HepG2 (cell line): ENCODE measurements around the gene PARD3. TPM values are rescaled to one million over a fixed set of nuclear protein-coding genes. Genes with fewer than 3 reads are reported as not detected.

Source experiments
- ATAC-seq: fragments of 200-7000 bp; cut with Tn5 transposase; 3 replicates; pipeline ENCODE4 v1.9.1; 2020; ENCODE audit warnings: mild to moderate bottlenecking, moderate library complexity
- BruUV-seq: library from RNA; stranded (reverse); fragments of 400-500 nt; replicated peaks from 2 replicates; lab custom pipeline; 2021; lab: Mats Ljungman, UMichigan
- CTCF ChIA-PET: fragments of 300-600 bp; formaldehyde crosslinking; extraction: SDS; loops from one replicate; lab custom pipeline; 2021; ENCODE audit warnings: low total read pairs, inconsistent platforms, low intra/inter-chr PET ratio; lab: Yijun Ruan, JAX
- POLR2A ChIA-PET: fragments of 350-600 bp; sonication (Branson Sonifier 250); formaldehyde crosslinking; loops from one replicate; lab custom pipeline; 2020; ENCODE audit warnings: antibody characterized with exemption, inconsistent platforms; lab: Yijun Ruan, JAX
- DNase-seq: peaks from one replicate; pipeline ENCODE4 v3.0.0-alpha.2; 2015; ENCODE audit warnings: low spot score
- FAIRE-seq: peaks from 3 replicates; lab custom pipeline; 2011; peaks lifted over from hg19 to GRCh38; lab: Jason Lieb, UNC
- H2AFZ ChIP-seq: one replicate; pipeline ENCODE4 v1.6.1; 2011; ENCODE audit warnings: low read length, inconsistent platforms
- H3K27ac ChIP-seq: fragments of 300-600 bp; 3 replicates; pipeline ENCODE4 v1.8.0; 2011; ENCODE audit warnings: mixed run types, mild to moderate bottlenecking, mixed read lengths, low read length, inconsistent platforms; ENCODE audit not compliant: insufficient read depth; ENCODE audit errors: extremely low read length
- H3K27me3 ChIP-seq, 2 experiments: fragments of 200-600 bp in 1 of 2; 2 replicates in 1 of 2; 3 replicates in 1 of 2; pipeline versions ENCODE4 v1.6.0 to v1.8.0; 2011; ENCODE audit warnings: low read length in 2 of 2, mild to moderate bottlenecking in 2 of 2, moderate library complexity in 2 of 2, inconsistent platforms in 1 of 2; ENCODE audit not compliant: insufficient read depth in 2 of 2, control insufficient read depth in 1 of 2
- H3K36me3 ChIP-seq, 2 experiments: fragments of 200-600 bp in 1 of 2; replicated peaks in 1 of 2; 2 replicates in 1 of 2; 3 replicates in 1 of 2; pipeline versions ENCODE4 v1.5.1 to v1.8.0; 2011; ENCODE audit warnings: low read length in 2 of 2, inconsistent platforms in 1 of 2; ENCODE audit not compliant: insufficient read depth in 2 of 2, control insufficient read depth in 1 of 2
- H3K4me1 ChIP-seq: 2 replicates; pipeline ENCODE4 v1.5.1; 2012; ENCODE audit warnings: low read length, inconsistent platforms; ENCODE audit not compliant: insufficient read depth
- H3K4me2 ChIP-seq: 2 replicates; pipeline ENCODE4 v1.6.0; 2011; ENCODE audit warnings: low read depth, low read length, inconsistent platforms
- H3K4me3 ChIP-seq, 3 experiments: fragments of 200-600 bp in 1 of 3; sonication (generic), shearing (Covaris generic) in 1 of 3; replicated peaks in 1 of 3; 2 replicates each; pipeline ENCODE4 v1.5.1; 2011 to 2016; ENCODE audit warnings: low read length in 3 of 3, inconsistent platforms in 2 of 3, low read depth in 2 of 3, mild to moderate bottlenecking in 2 of 3, control low read depth in 1 of 3, mixed read lengths in 1 of 3; ENCODE audit not compliant: insufficient read depth in 1 of 3
- H3K79me2 ChIP-seq: one replicate; pipeline ENCODE4 v1.6.1; 2011; ENCODE audit warnings: low read length, inconsistent platforms; ENCODE audit not compliant: insufficient read depth
- H3K9ac ChIP-seq: 2 replicates; pipeline ENCODE4 v1.6.0; 2011; ENCODE audit warnings: mild to moderate bottlenecking, low read depth, low read length, inconsistent platforms; ENCODE audit not compliant: insufficient read depth
- H3K9me3 ChIP-seq: 2 replicates; pipeline ENCODE4 v1.5.1; 2012; ENCODE audit warnings: mild to moderate bottlenecking, low read length
- H4K20me1 ChIP-seq: 2 replicates; pipeline ENCODE4 v1.6.0; 2011; ENCODE audit warnings: inconsistent platforms, mild to moderate bottlenecking, low read length, moderate library complexity; ENCODE audit not compliant: insufficient read depth
- CEBPB ChIP-seq: IDR thresholded peaks from 2 replicates; pipeline ENCODE4 v1.6.1; 2011; ENCODE audit warnings: low read depth, low read length, improper control_type of control experiment, borderline replicate concordance
- CEBPG ChIP-seq: IDR thresholded peaks from 2 replicates; pipeline ENCODE4 v1.6.1; 2016
- PITX1 ChIP-seq: sonication (generic); formaldehyde crosslinking; IDR thresholded peaks from 2 replicates; pipeline ENCODE4 v1.5.1; 2020; ENCODE audit warnings: mild to moderate bottlenecking, missing genetic modification reagents
- SSRP1 ChIP-seq: IDR thresholded peaks from 2 replicates; pipeline ENCODE4 v1.6.1; 2016; ENCODE audit warnings: control low read depth
- ZFP36L2 ChIP-seq: sonication (generic); formaldehyde crosslinking; IDR thresholded peaks from 2 replicates; pipeline ENCODE4 v1.4.0; 2020; ENCODE audit warnings: missing genetic modification reagents
- ZNF432 ChIP-seq: sonication (generic); formaldehyde crosslinking; IDR thresholded peaks from 2 replicates; pipeline ENCODE4 v1.5.0; 2020; ENCODE audit warnings: missing genetic modification reagents, mild to moderate bottlenecking, borderline replicate concordance
- ZNF770 ChIP-seq: sonication (generic); formaldehyde crosslinking; IDR thresholded peaks from 2 replicates; pipeline ENCODE4 v1.5.0; 2020; ENCODE audit warnings: mild to moderate bottlenecking, missing genetic modification reagents
- ZSCAN25 ChIP-seq: sonication (generic); formaldehyde crosslinking; IDR thresholded peaks from 2 replicates; pipeline ENCODE4 v1.8.0; 2022; ENCODE audit warnings: mild to moderate bottlenecking, missing genetic modification reagents
- WGBS: methylation state at CpG from one replicate; pipeline ENCODE4 v1.1.6; 2017; ENCODE audit warnings: low lambda C conversion rate; 5-methylcytosine and 5-hydroxymethylcytosine counted together
- in situ Hi-C: cut with HindIII; loops from 2 replicates; pipeline ENCODE4 v1.10.0; 2017; ENCODE audit warnings: low pct_unique_long_range_greater_than_20kb; ENCODE audit not compliant: extremely low pct_ligation_motif_present
- intact Hi-C: fragments of 100-400 bp; cut with micrococcal nuclease; formaldehyde crosslinking; loops from one replicate; pipeline ENCODE4 v1.10.0; 2022; ENCODE audit not compliant: unreplicated experiment
- polyA plus RNA-seq, 8 experiments: library from polyadenylated mRNA; depleted of rRNA in 3 of 8; stranded (reverse) in 7 of 8; unstranded in 1 of 8; fragments of >200 nt; fragmentation: Illumina TruSeq in 4 of 8; extraction: Trizol in 4 of 8; gene quantifications; 2 replicates each; pipeline versions ENCODE4 v1.2.1 to v1.2.3, GENCODE V29; 2011 to 2016; ENCODE audit warnings: low read depth in 4 of 8, missing spikeins in 1 of 8, mixed read lengths in 1 of 8; ENCODE audit not compliant: insufficient read depth in 1 of 8
- total RNA-seq, 5 experiments: library from RNA; depleted of rRNA; stranded (reverse); fragments of >200 nt; fragmentation: Illumina TruSeq; extraction: Trizol; gene quantifications; 2 replicates each; pipeline ENCODE4 v1.2.3, GENCODE V29; 2016; ENCODE audit warnings: low read depth in 1 of 5

Gene PARD3
- total and polyA plus RNA-seq, 2 of the 13 experiments (the other 11 are each of a cell fraction or from before 2014, with no cell fraction given) = 40.9 to 60.0 TPM

- Histone ChIP-seq H3K4me3 (no peak overlapping the region), H3K9me3 (no peaks in the 10 kb centered on the region), H3K4me1 (peaks cover 10% of the 10 kb centered on the region), H2AFZ (no peak overlapping the region), H3K4me2 (no peak overlapping the region), H4K20me1 (peaks cover 6% of the 10 kb centered on the region), H3K27me3 (no peaks in the 10 kb centered on the region), H3K36me3 (peaks cover 0 to 4% of the 10 kb centered on the region in 2 experiments; a peak in 1 of 5 replicates), H3K9ac (no peak overlapping the region), H3K79me2 (peaks cover 49% of the 10 kb centered on the region), H3K27ac (no peak overlapping the region)
- FAIRE-seq (no peak), ATAC-seq (no peak), DNase-seq (no peak)
- 93% methylated on average over 7 of the region's 7 CpGs for WGBS
- ChIA-PET POLR2A (no interaction called here), CTCF (no interaction called here)
- no TSS peak for BruUV-seq
- in situ Hi-C loops = loop anchor here (10.0 kb wide), 1 partner anchor 292 kb away; no protein-coding TSS in a partner anchor
- intact Hi-C loops = loop anchor here (5.0 to 10.0 kb wide), 2 partner anchors 52 to 145 kb away; no protein-coding TSS in a partner anchor
- TF ChIP-seq CEBPG = 0 out of 2 replicates have a peak, but pooled peaks have one; percentile 28
- no peak for TF ChIP-seq PITX1 (CRISPR knock-in tag)
- TF ChIP-seq ZNF432 (CRISPR knock-in tag) = no peak
- no peak for TF ChIP-seq ZFP36L2 (CRISPR knock-in tag)
- TF ChIP-seq CEBPB = peak; percentile 47; the same call in 1 of the 2 replicates
- TF ChIP-seq ZNF770 (CRISPR knock-in tag) = peak; percentile 87
- TF ChIP-seq ZSCAN25 = no peak
- TF ChIP-seq SSRP1 (CRISPR knock-in tag) = no peak
Measured at GRCh38 chr10:34682580-34682979, 132.5 kb downstream of the PARD3 start.
